Motor neuron (in vitro differentiated cells): ENCODE measurements around the gene TSPAN3. TPM values are rescaled to one million over a fixed set of nuclear protein-coding genes. Genes with fewer than 3 reads are reported as not detected.

Source experiments
- ATAC-seq, 8 experiments: fragments of 200-7000 bp; cut with Tn5 transposase; replicated peaks in 6 of 8; 2 replicates each; pipeline ENCODE4 v1.8.0; 2021; ENCODE audit warnings: mild to moderate bottlenecking in 8 of 8, moderate library complexity in 8 of 8
- H3K27ac ChIP-seq, 2 donors: fragments of 250-450 bp; sonication (Bioruptor Pico); 2 replicates each; pipeline ENCODE4 v1.9.0; 2021; ENCODE audit warnings: antibody characterized with exemption in 2 of 2, mild to moderate bottlenecking in 2 of 2, moderate library complexity in 1 of 2
- H3K4me1 ChIP-seq, 2 donors: fragments of 250-450 bp; sonication (Bioruptor Pico); replicated peaks in 1 of 2; 2 replicates each; pipeline ENCODE4 v1.6.1; 2021; ENCODE audit warnings: antibody characterized with exemption in 2 of 2, mild to moderate bottlenecking in 2 of 2, moderate library complexity in 1 of 2
- H3K4me3 ChIP-seq, 5 donors: fragments of 250-450 bp; sonication (Bioruptor Pico); 2 replicates each; pipeline ENCODE4 v1.9.0; 2021; ENCODE audit warnings: antibody characterized with exemption in 5 of 5, mild to moderate bottlenecking in 5 of 5, moderate library complexity in 4 of 5
- WGBS, 10 experiments: fragments of 450-650 bp; shearing (Covaris generic); methylation state at CpG; one replicate each; pipeline ENCODE4 v1.0.0; 2022; 5-methylcytosine and 5-hydroxymethylcytosine counted together
- in situ Hi-C, 9 experiments: fragments of 400-800 bp; cut with MboI; loops; one replicate each; pipeline ENCODE4 v1.15.0; 2021; ENCODE audit warnings: low sequenced_read_pairs in 9 of 9, low pct_unique_long_range_greater_than_20kb in 2 of 9; ENCODE audit not compliant: unreplicated experiment in 9 of 9
- total RNA-seq, 8 experiments: library from RNA; unstranded; fragments of 300-600 nt; gene quantifications; 2 replicates each; pipeline versions ENCODE4 v1.2.3 to v1.2.4, GENCODE V29; 2022

The TSPAN3 gene
- total RNA-seq, 8 experiments from 2014 or later: 153 to 545 (median 224) TPM

DNA sequence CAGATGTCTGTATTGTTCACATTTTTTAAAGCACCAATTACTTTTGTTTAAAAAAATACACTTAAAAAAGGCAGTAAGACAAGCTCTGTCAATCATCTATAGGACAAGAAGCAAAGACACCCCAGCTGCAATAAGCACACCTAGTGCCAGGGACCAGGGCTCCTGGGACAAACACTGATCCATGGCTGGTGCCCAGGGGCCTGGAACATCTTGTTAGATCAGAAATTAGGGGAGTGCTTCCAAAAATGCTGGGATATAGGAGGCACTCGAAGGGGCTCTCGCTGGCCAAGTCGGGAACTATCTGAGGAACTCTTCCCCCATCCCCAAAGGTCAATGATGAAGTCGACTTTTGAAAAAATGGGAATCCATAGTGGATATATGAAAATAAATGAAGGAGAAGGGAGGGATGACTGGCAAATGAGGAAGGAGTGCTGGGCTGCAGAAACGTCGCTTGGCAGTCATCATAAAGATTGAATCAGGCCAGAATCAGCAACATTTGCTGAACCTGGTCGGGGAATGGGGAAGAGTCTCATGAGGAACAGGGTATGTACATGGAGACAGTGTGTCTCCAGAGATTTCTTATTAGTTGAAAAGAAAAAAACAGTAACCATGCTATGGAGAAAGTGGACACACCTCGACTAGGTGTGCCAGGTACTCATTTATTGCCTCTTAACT, 28.5 kb downstream of the TSPAN3 start:
- 84 to 100% (median 90%) methylated on average over 2 to 8 of the region's 8 CpGs; no CpG with 5 or more reads in 1 of the 10 experiments for WGBS, 10 experiments
- ATAC-seq: no peak
- H3K4me3 ChIP-seq: no peak overlapping the region
- no peak overlapping the region for H3K27ac ChIP-seq
- H3K4me1 ChIP-seq: no peaks in the 10 kb centered on the region
- in situ Hi-C loops: no loop called here

DNA sequence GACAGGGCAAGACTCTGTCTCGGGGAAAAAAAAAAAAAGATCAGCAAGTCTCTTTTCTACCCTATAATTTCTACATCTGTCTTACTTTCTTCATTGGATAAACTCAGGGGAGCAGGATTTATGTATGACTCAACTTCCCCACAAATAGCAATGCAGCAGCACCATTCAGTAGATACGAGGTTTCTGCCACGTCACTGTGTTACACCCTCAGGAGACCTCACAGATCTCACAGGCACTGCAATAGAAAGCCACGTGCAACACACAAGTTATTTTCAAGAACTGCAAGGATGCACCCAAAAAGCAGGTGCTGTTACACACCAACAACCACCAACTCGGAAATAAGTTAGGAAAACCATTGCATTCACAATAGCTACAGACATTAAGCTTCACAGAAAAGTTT, 30.2 kb downstream of the TSPAN3 start:
- Histone ChIP-seq H3K4me1 (no peaks in the 10 kb centered on the region), H3K27ac (no peak overlapping the region), H3K4me3 (no peak overlapping the region)
- WGBS, 10 experiments: 20 to 94% (median 89%) methylated on average over 1 to 4 of the region's 5 CpGs; no CpG with 5 or more reads in 2 of the 10 experiments
- no peak for ATAC-seq
- in situ Hi-C loops: no loop called here

GRCh38 chr15:77039848-77040247, 31.1 kb downstream of the TSPAN3 start:
- in situ Hi-C loops: no loop called here
- ATAC-seq: no peak
- Histone ChIP-seq H3K4me3 (no peak overlapping the region), H3K27ac (no peak overlapping the region), H3K4me1 (no peaks in the 10 kb centered on the region)
- WGBS, 10 experiments: 81 to 100% (median 95%) methylated on average over 2 to 6 of the region's 8 CpGs; no CpG with 5 or more reads in 4 of the 10 experiments

DNA sequence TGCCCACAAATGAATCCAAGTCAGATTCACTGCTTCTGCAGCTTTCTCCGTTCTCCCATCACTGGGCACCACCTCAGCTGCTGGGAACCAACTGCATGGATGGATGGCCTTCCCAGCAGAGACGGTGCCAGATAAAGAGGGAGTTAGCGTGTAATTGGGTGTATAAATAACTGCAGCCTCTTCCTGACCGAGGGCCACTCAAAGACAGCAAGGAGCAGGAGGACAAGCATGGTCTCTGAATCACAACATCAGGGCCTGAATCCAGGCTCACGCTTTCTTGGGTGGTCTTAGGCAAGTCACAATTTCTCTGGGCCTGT, 31.7 kb downstream of the TSPAN3 start:
- 88 to 100% (median 97%) methylated on average over 1 to 3 of the region's 5 CpGs; no CpG with 5 or more reads in 6 of the 10 experiments for WGBS, 10 experiments

GRCh38 chr15:77038312-77039216, 32.3 kb downstream of the TSPAN3 start:
- H3K4me1 ChIP-seq: no peaks in the 10 kb centered on the region
- no peak overlapping the region for H3K4me3 ChIP-seq
- peak in 3 of 8 experiments; percentile 9 to 47 (median 46) for ATAC-seq
- no peak overlapping the region for H3K27ac ChIP-seq
- 80 to 100% (median 86%) methylated on average over 2 to 3 of the region's 10 CpGs; no CpG with 5 or more reads in 4 of the 10 experiments for WGBS, 10 experiments
- in situ Hi-C loops: no loop called here

More for the DNA sequence above, 31.7 kb downstream of the TSPAN3 start:
- in situ Hi-C loops: no loop called here
- H3K4me3 ChIP-seq: no peak overlapping the region
- no peak overlapping the region for H3K27ac ChIP-seq
- no peaks in the 10 kb centered on the region for H3K4me1 ChIP-seq
- ATAC-seq: no peak

DNA sequence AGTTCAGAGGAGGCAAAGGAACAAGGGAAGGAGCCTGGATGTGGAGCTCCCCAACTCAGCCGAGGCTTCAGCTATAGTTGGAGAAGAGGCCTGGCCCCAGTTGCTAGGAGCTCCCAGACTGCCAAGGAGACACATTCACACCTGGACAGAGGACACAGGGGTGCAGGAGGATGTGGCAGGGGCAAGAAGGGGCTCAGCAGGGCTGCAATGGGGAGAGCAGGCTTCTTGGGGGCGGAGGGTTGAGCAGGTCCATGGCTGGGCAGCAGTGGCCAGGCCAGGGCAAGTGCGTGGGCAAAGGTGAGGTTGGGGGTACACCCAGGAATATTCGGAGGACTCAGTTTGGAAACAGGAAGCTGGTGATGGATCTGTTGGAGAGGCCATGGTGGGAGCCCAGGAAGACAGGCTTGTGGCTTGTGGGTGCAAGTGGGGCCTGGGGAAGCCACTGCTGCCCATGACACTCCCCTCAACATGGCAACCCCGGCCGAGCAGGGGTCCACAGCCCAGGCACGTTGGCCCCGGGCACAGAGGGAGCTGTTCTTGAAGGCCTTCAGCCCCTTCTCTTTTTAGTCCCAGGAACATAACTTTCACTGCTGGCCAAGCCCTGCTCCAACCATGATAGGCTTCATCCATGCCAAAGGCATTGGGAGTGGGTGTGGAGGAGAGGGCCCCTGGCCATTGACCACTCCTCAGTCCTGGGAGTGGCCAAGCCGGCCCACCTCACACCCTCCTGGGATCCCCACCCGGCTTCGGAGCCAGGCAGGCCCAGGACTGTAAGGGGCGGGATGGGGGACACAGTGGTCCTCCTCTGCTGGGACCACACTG, 33.3 kb downstream of the TSPAN3 start:
- peak in 3 of 8 experiments; percentile 3 to 18 (median 8) for ATAC-seq
- WGBS, 10 experiments: 81 to 100% (median 98%) methylated on average over 1 to 7 of the region's 12 CpGs; no CpG with 5 or more reads in 6 of the 10 experiments
- in situ Hi-C loops: no loop called here

GRCh38 chr15:77036537-77037387, 34.1 kb downstream of the TSPAN3 start:
- in situ Hi-C loops: no loop called here
- H3K4me3 ChIP-seq: no peak overlapping the region
- H3K27ac ChIP-seq: no peak overlapping the region
- WGBS, 10 experiments: 40 to 100% (median 82%) methylated on average over 1 to 7 of the region's 22 CpGs; no CpG with 5 or more reads in 3 of the 10 experiments
- peak in 1 of 8 experiments; percentile 4 for ATAC-seq
- no peaks in the 10 kb centered on the region for H3K4me1 ChIP-seq

More for the DNA sequence above, 33.3 kb downstream of the TSPAN3 start:
- Histone ChIP-seq H3K4me1 (no peaks in the 10 kb centered on the region), H3K27ac (no peak overlapping the region), H3K4me3 (no peak overlapping the region)

DNA sequence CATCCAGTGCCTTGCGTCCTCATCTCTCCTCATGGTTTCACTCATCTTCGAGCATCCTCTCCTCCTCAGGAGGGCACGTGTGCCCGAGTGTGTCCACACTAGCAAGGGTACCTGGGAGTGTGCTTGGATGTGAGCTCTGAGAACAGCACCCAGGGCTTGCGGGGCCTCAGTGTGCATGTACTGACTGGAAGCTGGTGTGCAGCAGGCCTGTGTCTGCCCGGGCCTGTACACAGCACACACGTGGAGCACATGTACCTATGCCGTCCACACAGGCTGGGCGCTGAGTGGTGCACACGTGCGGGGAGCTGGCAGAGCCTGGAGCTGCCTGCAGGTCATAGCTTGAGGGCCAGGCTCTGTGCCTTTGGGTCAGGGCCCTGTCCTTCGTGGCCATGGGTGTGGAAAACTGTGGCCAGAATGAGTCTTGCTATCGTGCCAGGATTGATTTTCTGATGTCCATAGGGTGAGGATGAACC, 34.9 kb downstream of the TSPAN3 start:
- in situ Hi-C loops: no loop called here
- ATAC-seq: no peak
- 70 to 100% (median 81%) methylated on average over 1 to 5 of the region's 13 CpGs; no CpG with 5 or more reads in 5 of the 10 experiments for WGBS, 10 experiments
- no peak overlapping the region for H3K27ac ChIP-seq
- H3K4me3 ChIP-seq: no peak overlapping the region
- H3K4me1 ChIP-seq: peaks cover 3 to 6% of the 10 kb centered on the region in 2 donors

DNA sequence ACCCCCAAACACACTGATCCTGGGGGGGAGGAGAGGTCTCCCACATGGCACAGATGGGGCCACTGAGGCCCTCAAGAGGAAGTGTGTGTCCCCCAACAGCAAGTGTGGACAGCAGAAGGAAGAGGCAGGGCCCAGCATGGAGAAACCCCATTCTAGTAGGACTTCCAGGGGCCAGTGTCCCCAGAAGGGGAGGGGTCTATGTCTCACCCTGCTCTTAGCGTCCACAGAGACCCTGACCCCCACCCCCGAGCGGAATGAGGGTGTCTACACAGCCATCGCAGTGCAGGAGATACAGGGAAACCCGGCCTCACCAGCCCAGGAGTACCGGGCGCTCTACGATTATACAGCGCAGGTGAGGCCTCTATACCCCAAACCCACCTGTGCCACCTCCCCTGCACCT, 35.3 kb downstream of the TSPAN3 start:
- peaks cover 8 to 10% of the 10 kb centered on the region in 2 donors for H3K4me1 ChIP-seq
- H3K4me3 ChIP-seq: no peak overlapping the region
- in situ Hi-C loops: no loop called here
- no peak for ATAC-seq
- H3K27ac ChIP-seq: no peak overlapping the region
- 100% methylated on average over 1 to 6 of the region's 9 CpGs; no CpG with 5 or more reads in 4 of the 10 experiments for WGBS, 10 experiments

DNA sequence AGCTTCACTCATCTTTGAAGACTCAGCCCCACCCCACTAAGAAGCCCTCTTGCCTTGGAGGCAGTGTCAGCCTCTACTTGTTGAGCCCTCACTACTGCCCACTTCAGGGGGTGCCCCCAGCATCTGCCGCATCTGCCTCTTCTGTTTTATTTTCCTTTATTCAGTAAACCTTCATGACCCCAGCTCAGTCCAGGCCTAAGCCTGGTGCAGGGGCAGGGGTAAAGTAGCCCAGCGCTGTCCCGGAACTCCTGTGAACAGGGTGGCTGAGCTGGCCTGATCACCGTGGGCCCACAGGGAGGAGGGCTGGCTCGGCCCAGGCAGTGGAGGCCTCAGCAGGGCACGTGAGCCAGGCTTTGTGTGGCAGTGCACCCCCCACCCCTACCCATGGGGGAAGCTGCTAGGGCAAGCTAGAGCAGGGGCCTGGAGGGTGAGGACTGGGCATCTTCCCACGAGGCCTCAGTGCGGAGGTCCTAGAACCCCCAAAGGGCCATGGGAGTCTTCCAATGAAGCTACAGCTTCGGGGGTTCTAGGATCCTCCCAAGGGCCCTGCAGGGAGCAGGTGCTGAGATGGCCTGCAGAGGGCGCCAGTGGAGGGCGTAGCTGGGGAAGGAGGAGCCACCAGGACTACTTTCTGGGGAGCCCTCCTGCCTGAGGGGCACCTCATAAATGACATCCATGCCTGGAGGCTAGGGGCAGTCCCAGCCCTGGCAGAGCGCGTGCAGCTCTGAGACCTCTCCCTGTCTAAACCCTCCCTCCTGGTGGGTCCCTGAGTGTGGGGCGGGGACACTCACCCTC, 36.0 kb downstream of the TSPAN3 start:
- Histone ChIP-seq H3K4me1 (peaks cover 14 to 17% of the 10 kb centered on the region in 2 donors), H3K27ac (peak overlapping the region in 1 of 2 donors; percentile 10), H3K4me3 (no peak overlapping the region)
- WGBS, 10 experiments: 20 to 80% (median 76%) methylated on average over 1 to 7 of the region's 14 CpGs; no CpG with 5 or more reads in 7 of the 10 experiments
- in situ Hi-C loops: no loop called here
- ATAC-seq: peak in 6 of 8 experiments; percentile 6 to 35 (median 20)
